GM23248 (cell line): ENCODE data around the gene FARP2. TPM values are rescaled to one million over a fixed set of nuclear protein-coding genes. Genes with fewer than 3 reads are reported as not detected.

Source experiments
- DNase-seq: peaks from one replicate; pipeline ENCODE4 v3.0.0-alpha.2; 2015
- H2AFZ ChIP-seq: fragments of 200-600 bp; sonication (generic); 2 replicates; pipeline ENCODE4 v1.6.1; 2016; ENCODE audit warnings: antibody characterized with exemption
- H3F3A ChIP-seq: fragments of 200-600 bp; sonication (generic); 2 replicates; pipeline ENCODE4 v1.6.1; 2016; ENCODE audit warnings: mild to moderate bottlenecking, antibody characterized with exemption, mixed run types; ENCODE audit not compliant: insufficient read depth
- H3K27ac ChIP-seq: fragments of 200-600 bp; sonication (generic); 2 replicates; pipeline ENCODE4 v1.5.1; 2016; ENCODE audit warnings: mild to moderate bottlenecking
- H3K27me3 ChIP-seq: fragments of 200-600 bp; sonication (generic); replicated peaks from 2 replicates; pipeline ENCODE4 v1.6.1; 2016; ENCODE audit warnings: mild to moderate bottlenecking; ENCODE audit not compliant: insufficient read depth
- H3K36me3 ChIP-seq: fragments of 200-600 bp; sonication (generic); 2 replicates; pipeline ENCODE4 v1.6.1; 2016; ENCODE audit warnings: low read depth, mild to moderate bottlenecking
- H3K4me1 ChIP-seq: fragments of 200-600 bp; sonication (generic); 2 replicates; pipeline ENCODE4 v1.6.1; 2016; ENCODE audit warnings: mild to moderate bottlenecking; ENCODE audit not compliant: insufficient read depth
- H3K4me2 ChIP-seq: fragments of 200-600 bp; sonication (generic); one replicate; pipeline ENCODE4 v1.6.1; 2016; ENCODE audit warnings: mild to moderate bottlenecking; ENCODE audit not compliant: unreplicated experiment
- H3K4me3 ChIP-seq: fragments of 200-600 bp; sonication (generic); 2 replicates; pipeline ENCODE4 v1.5.1; 2016; ENCODE audit warnings: mild to moderate bottlenecking
- H3K79me2 ChIP-seq: fragments of 200-600 bp; sonication (generic); 2 replicates; pipeline ENCODE4 v1.6.1; 2016; ENCODE audit warnings: mild to moderate bottlenecking; ENCODE audit not compliant: insufficient read depth
- H3K9ac ChIP-seq: fragments of 200-600 bp; sonication (generic); 2 replicates; pipeline ENCODE4 v1.6.1; 2016; ENCODE audit warnings: mild to moderate bottlenecking
- H3K9me2 ChIP-seq: fragments of 200-600 bp; sonication (generic); 2 replicates; pipeline ENCODE4 v1.6.1; 2016; ENCODE audit warnings: mixed run types, mild to moderate bottlenecking, moderate library complexity; ENCODE audit not compliant: insufficient read depth
- H3K9me3 ChIP-seq: fragments of 200-600 bp; sonication (generic); one replicate; pipeline ENCODE4 v1.6.1; 2017; ENCODE audit warnings: low read depth
- H4K20me1 ChIP-seq: fragments of 200-600 bp; sonication (generic); 2 replicates; pipeline ENCODE4 v1.6.0; 2016; ENCODE audit not compliant: insufficient read depth
- EZH2 ChIP-seq: fragments of 200-600 bp; sonication (generic); IDR thresholded peaks from 2 replicates; pipeline ENCODE4 v1.6.1; 2018; ENCODE audit warnings: antibody characterized with exemption, mild to moderate bottlenecking; ENCODE audit not compliant: insufficient read depth, poor library complexity, severe bottlenecking
- EZH2phosphoT487 ChIP-seq: fragments of 200-600 bp; sonication (generic); IDR thresholded peaks from 2 replicates; pipeline ENCODE4 v1.6.1; 2018; ENCODE audit warnings: antibody characterized with exemption, moderate library complexity, mild to moderate bottlenecking, low read depth; ENCODE audit not compliant: insufficient read depth
- WGBS, 2 experiments: methylation state at CpG; one replicate each; pipeline ENCODE4 v1.1.6; 2015 to 2017; ENCODE audit warnings: low lambda C conversion rate in 2 of 2, low coverage in 1 of 2; ENCODE audit errors: missing lambda C conversion rate in 2 of 2; 5-methylcytosine and 5-hydroxymethylcytosine counted together
- in situ Hi-C: fragments of 300-500 bp; cut with MboI; formaldehyde crosslinking; loops from 2 replicates; pipeline ENCODE4 v1.15.0; 2020
- polyA plus RNA-seq: library from polyadenylated mRNA; unstranded; fragments of >200 nt; fragmentation: Nextera tagmentation; extraction: Ambion mirVana; gene quantifications from 2 replicates; pipeline ENCODE4 v1.2.1, GENCODE V29; 2016
- total RNA-seq: library from RNA; depleted of rRNA; stranded (reverse); fragments of >200 nt; shearing (Covaris generic); gene quantifications from 2 replicates; pipeline ENCODE4 v1.2.3, GENCODE V29; 2014

FARP2 gene
- total and polyA plus RNA-seq, 2 experiments from 2014 or later = 30.9 to 39.0 TPM

GRCh38 chr2:241479026-241479898, 123.2 kb downstream of the FARP2 start:
- DNase-seq = no peak
- no peak overlapping the region for H3K4me3 ChIP-seq
- no peaks in the 10 kb centered on the region for H3K4me1 ChIP-seq
- H2AFZ ChIP-seq = no peak overlapping the region
- no peaks in the 10 kb centered on the region for H3K9me2 ChIP-seq
- WGBS, 2 experiments = 93 to 94% methylated on average over 18 of the region's 18 CpGs
- H3K36me3 ChIP-seq = no peaks in the 10 kb centered on the region
- no peak overlapping the region for H3K9ac ChIP-seq
- H3F3A ChIP-seq = no peaks in the 10 kb centered on the region
- H3K79me2 ChIP-seq = no peaks in the 10 kb centered on the region
- H3K9me3 ChIP-seq = no peaks in the 10 kb centered on the region
- TF ChIP-seq EZH2phosphoT487 = no peak
- no peak for TF ChIP-seq EZH2
- no peak overlapping the region for H3K4me2 ChIP-seq
- no peaks in the 10 kb centered on the region for H3K27me3 ChIP-seq
- H3K27ac ChIP-seq = no peak overlapping the region
- H4K20me1 ChIP-seq = no peaks in the 10 kb centered on the region
- in situ Hi-C loops = no loop called here

- 94 to 95% methylated on average over 1 of the region's 1 CpG for WGBS, 2 experiments
- TF ChIP-seq EZH2phosphoT487 (no peak), EZH2 (no peak)
- DNase-seq = no peak
Measured at GRCh38 chr2:241481687-241482086, 125.6 kb downstream of the FARP2 start.

GRCh38 chr2:241482126-241482955, 126.3 kb downstream of the FARP2 start:
- H2AFZ ChIP-seq = no peak overlapping the region
- no peaks in the 10 kb centered on the region for H3K36me3 ChIP-seq
- in situ Hi-C loops = no loop called here
- H3F3A ChIP-seq = no peaks in the 10 kb centered on the region
- H3K9me2 ChIP-seq = no peaks in the 10 kb centered on the region
- no peaks in the 10 kb centered on the region for H3K27me3 ChIP-seq
- no peak overlapping the region for H3K4me2 ChIP-seq
- no peak overlapping the region for H3K27ac ChIP-seq
- no peaks in the 10 kb centered on the region for H3K9me3 ChIP-seq
- DNase-seq = no peak
- no peaks in the 10 kb centered on the region for H4K20me1 ChIP-seq
- H3K4me1 ChIP-seq = no peaks in the 10 kb centered on the region
- no peaks in the 10 kb centered on the region for H3K79me2 ChIP-seq
- WGBS, 2 experiments = 88% methylated on average over 20 of the region's 20 CpGs
- no peak for TF ChIP-seq EZH2phosphoT487
- no peak for TF ChIP-seq EZH2
- H3K9ac ChIP-seq = no peak overlapping the region
- H3K4me3 ChIP-seq = no peak overlapping the region

More at GRCh38 chr2:241481687-241482086, 125.6 kb downstream of the FARP2 start:
- no peaks in the 10 kb centered on the region for H3K27me3 ChIP-seq
- no peaks in the 10 kb centered on the region for H3F3A ChIP-seq
- no peaks in the 10 kb centered on the region for H3K9me3 ChIP-seq
- no peaks in the 10 kb centered on the region for H3K36me3 ChIP-seq
- H3K4me1 ChIP-seq = no peaks in the 10 kb centered on the region
- no peaks in the 10 kb centered on the region for H4K20me1 ChIP-seq
- H3K79me2 ChIP-seq = no peaks in the 10 kb centered on the region
- no peak overlapping the region for H3K4me3 ChIP-seq
- no peak overlapping the region for H3K9ac ChIP-seq
- H3K27ac ChIP-seq = no peak overlapping the region
- H3K9me2 ChIP-seq = no peaks in the 10 kb centered on the region
- in situ Hi-C loops = no loop called here
- H2AFZ ChIP-seq = no peak overlapping the region
- H3K4me2 ChIP-seq = no peak overlapping the region

DNA sequence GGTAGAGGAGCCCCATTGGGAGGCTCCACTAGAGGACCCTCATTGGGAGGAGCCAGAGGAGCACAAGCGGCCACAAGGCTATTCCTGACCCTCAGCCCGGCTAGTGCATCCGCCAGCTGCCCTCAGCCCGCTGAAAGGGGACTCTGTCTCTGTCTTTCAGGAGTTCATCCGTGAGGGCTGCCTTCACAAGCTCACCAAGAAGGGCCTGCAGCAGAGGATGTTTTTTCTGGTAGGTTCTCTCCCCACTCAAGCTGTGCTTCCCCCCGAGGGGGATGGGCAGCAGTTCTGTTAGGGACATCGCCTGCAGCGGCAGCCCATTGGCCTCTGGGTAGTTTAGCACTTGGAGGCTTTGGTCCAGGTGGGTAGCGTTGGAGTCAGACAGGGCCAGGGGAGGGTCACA, 127.2 kb downstream of the FARP2 start:
- in situ Hi-C loops = no loop called here
- DNase-seq = no peak
- Histone ChIP-seq H4K20me1 (no peaks in the 10 kb centered on the region), H3K36me3 (no peaks in the 10 kb centered on the region), H3K79me2 (no peaks in the 10 kb centered on the region), H3K27ac (no peak overlapping the region), H3F3A (no peaks in the 10 kb centered on the region), H3K4me1 (no peaks in the 10 kb centered on the region), H3K9ac (no peak overlapping the region), H3K27me3 (no peaks in the 10 kb centered on the region), H2AFZ (no peak overlapping the region), H3K4me3 (no peak overlapping the region), H3K9me2 (no peaks in the 10 kb centered on the region), H3K9me3 (no peaks in the 10 kb centered on the region), H3K4me2 (no peak overlapping the region)
- WGBS, 2 experiments = 96 to 98% methylated on average over 9 of the region's 9 CpGs
- TF ChIP-seq EZH2phosphoT487 = no peak
- no peak for TF ChIP-seq EZH2
